ENCODE results near the gene ABLIM1.

GRCh38 chr10:114478281-114478680, 179.8 kb downstream of the ABLIM1 start:
- no peak for TF ChIP-seq POLR2A (IDR thresholded peaks at IDR 0.05)
- no peak for TF ChIP-seq CTCF (IDR thresholded peaks at IDR 0.05)
- TF ChIP-seq EP300 (IDR thresholded peaks at IDR 0.05; ENCODE audit: low read depth) = no peak
- no peak for TF ChIP-seq POLR2AphosphoS5 (IDR thresholded peaks at IDR 0.05)

Data from transverse colon (tissue), 4 donors.